Measurements from ENCODE around the gene POLR2E.

Gene POLR2E

GRCh38 chr19:1113986-1114483, 18.9 kb upstream of the POLR2E start:
- Histone ChIP-seq H4K8ac (ENCODE audit: low read depth, low read length) (peak overlapping the region; percentile 43), H3K9me3 (replicated peaks in 1 of 2; ENCODE audit: control insufficient read depth in 2 of 2, insufficient read depth in 1 of 2, low read depth in 1 of 2, low read length in 2 of 2) (no peaks in the 10 kb centered on the region), H3K27ac (replicated peaks; ENCODE audit: low read length) (peak overlapping the region; percentile 8), H3K9ac (ENCODE audit: low read depth, low read length, poor library complexity) (peak overlapping the region; percentile 77), H3K14ac (ENCODE audit: low read length) (peak overlapping the region; percentile 56), H2BK120ac (ENCODE audit: low read depth, low read length) (no peak overlapping the region), H3K27me3 (ENCODE audit: control insufficient read depth in 3 of 3, insufficient read depth in 3 of 3, low read depth in 1 of 3, low read length in 3 of 3) (no peaks in the 10 kb centered on the region), H3K36me3 (replicated peaks in 1 of 2; ENCODE audit: control insufficient read depth in 2 of 2, insufficient read depth in 2 of 2, low read length in 2 of 2) (peaks cover 9 to 67% of the 10 kb centered on the region in 2 donors), H2BK15ac (ENCODE audit: low read length) (peak overlapping the region; percentile 30), H3K4me1 (ENCODE audit: control insufficient read depth in 2 of 2, insufficient read depth in 1 of 2, low read depth in 1 of 2, low read length in 2 of 2) (peaks cover 4 to 8% of the 10 kb centered on the region in 2 donors), H3K4ac (ENCODE audit: low read length) (peak overlapping the region; percentile 53), H2BK5ac (ENCODE audit: low read length) (peak overlapping the region; percentile 77), H2AK5ac (ENCODE audit: low read depth, low read length) (no peak overlapping the region), H3K79me1 (ENCODE audit: low read depth, low read length) (peaks cover 5% of the 10 kb centered on the region), H3K4me2 (ENCODE audit: insufficient read depth, low read length, poor library complexity, severe bottlenecking) (no peak overlapping the region), H2BK12ac (ENCODE audit: low read length) (peak overlapping the region; percentile 99), H4K91ac (ENCODE audit: low read depth, low read length, poor library complexity) (peak overlapping the region; percentile 5), H2AFZ (ENCODE audit: low read length) (no peak overlapping the region), H3K18ac (ENCODE audit: low read length) (peak overlapping the region; percentile 80), H3K4me3 (ENCODE audit: low read length in 2 of 2) (no peak overlapping the region), H3K23ac (ENCODE audit: low read depth, low read length, poor library complexity) (peak overlapping the region; percentile 22)
- no CpG with 5 or more reads among the region's 25 CpGs for WGBS, 2 donors (ENCODE audit: extremely low coverage in 2 of 2, insufficient read length in 2 of 2, insufficient replicate concordance in 1 of 2)
- no peak for DNase-seq (ENCODE audit: low spot score)

DNA sequence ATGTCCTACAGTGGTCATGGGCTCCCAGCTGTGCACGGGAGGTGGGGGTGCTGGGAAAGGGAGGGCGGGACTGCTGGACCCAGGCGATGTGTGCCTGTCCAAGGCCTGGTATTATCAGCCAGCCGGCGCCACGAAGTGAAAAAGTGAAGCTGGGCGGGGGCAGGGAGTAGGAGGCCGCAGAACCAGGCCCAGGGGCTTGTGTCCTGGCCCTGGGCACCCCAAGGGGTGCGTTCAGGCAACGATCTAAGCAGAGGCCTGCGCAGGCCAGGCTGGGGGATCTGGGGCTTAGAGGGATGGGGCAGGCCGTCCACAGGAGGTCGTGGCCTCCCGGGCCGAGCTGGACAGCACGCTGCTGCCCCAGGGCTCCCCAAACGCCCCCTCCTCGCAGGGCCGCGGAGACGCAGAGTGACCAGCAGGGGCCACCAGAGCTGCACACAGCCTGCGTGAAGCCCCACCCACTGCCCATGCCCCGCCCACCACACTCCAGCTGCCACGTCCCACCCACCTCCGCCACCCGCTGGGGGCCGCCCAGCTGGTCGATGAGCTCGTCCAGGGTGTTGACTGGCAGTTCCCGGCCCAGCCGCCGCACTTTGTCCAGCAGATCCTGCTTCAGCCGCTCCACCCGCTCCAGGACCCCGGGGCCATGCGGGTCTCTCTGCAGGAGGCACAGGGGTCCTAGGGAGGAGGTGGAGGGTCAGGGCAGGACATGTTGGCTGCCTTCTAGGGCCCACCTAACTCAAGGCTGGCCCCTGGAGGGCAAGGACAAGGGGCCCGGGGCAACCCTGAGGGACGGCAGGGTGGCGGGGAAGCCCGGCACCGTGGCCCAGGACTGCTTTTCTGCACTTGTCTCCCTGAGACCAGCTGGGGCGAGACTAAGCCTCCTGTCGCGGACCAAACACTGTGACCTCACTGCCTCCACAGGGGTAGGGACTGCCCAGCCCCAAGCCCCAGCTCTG, 18.1 kb upstream of the POLR2E start:
- Histone ChIP-seq H4K8ac (ENCODE audit: low read depth, low read length) (no peak overlapping the region), H2BK15ac (ENCODE audit: low read length) (peak overlapping the region; percentile 87), H3K4me3 (ENCODE audit: low read length in 2 of 2) (no peak overlapping the region), H3K9me3 (replicated peaks in 1 of 2; ENCODE audit: control insufficient read depth in 2 of 2, insufficient read depth in 1 of 2, low read depth in 1 of 2, low read length in 2 of 2) (no peaks in the 10 kb centered on the region), H3K23ac (ENCODE audit: low read depth, low read length, poor library complexity) (peak overlapping the region; percentile 22), H3K18ac (ENCODE audit: low read length) (peak overlapping the region; percentile 65), H2BK12ac (ENCODE audit: low read length) (peak overlapping the region; percentile 88), H2BK5ac (ENCODE audit: low read length) (peak overlapping the region; percentile 87), H3K4me1 (ENCODE audit: control insufficient read depth in 2 of 2, insufficient read depth in 1 of 2, low read depth in 1 of 2, low read length in 2 of 2) (peaks cover 4 to 8% of the 10 kb centered on the region in 2 donors), H4K91ac (ENCODE audit: low read depth, low read length, poor library complexity) (peak overlapping the region; percentile 95), H3K4me2 (ENCODE audit: insufficient read depth, low read length, poor library complexity, severe bottlenecking) (peak overlapping the region; percentile 25), H3K14ac (ENCODE audit: low read length) (peak overlapping the region; percentile 75), H3K4ac (ENCODE audit: low read length) (no peak overlapping the region), H3K9ac (ENCODE audit: low read depth, low read length, poor library complexity) (peak overlapping the region; percentile 84), H2AK5ac (ENCODE audit: low read depth, low read length) (peak overlapping the region; percentile 100), H3K36me3 (replicated peaks in 1 of 2; ENCODE audit: control insufficient read depth in 2 of 2, insufficient read depth in 2 of 2, low read length in 2 of 2) (peaks cover 9 to 60% of the 10 kb centered on the region in 2 donors), H2AFZ (ENCODE audit: low read length) (no peak overlapping the region), H2BK120ac (ENCODE audit: low read depth, low read length) (peak overlapping the region; percentile 24), H3K79me1 (ENCODE audit: low read depth, low read length) (peaks cover 7% of the 10 kb centered on the region), H3K27ac (replicated peaks; ENCODE audit: low read length) (peak overlapping the region; percentile 51), H3K27me3 (ENCODE audit: control insufficient read depth in 3 of 3, insufficient read depth in 3 of 3, low read depth in 1 of 3, low read length in 3 of 3) (no peaks in the 10 kb centered on the region)
- peak; percentile 88 for DNase-seq (ENCODE audit: low spot score)
- no CpG with 5 or more reads among the region's 44 CpGs for WGBS, 2 donors (ENCODE audit: extremely low coverage in 2 of 2, insufficient read length in 2 of 2, insufficient replicate concordance in 1 of 2)

GRCh38 chr19:1112268-1113029, 17.3 kb upstream of the POLR2E start:
- Histone ChIP-seq H3K27me3 (ENCODE audit: control insufficient read depth in 3 of 3, insufficient read depth in 3 of 3, low read depth in 1 of 3, low read length in 3 of 3) (no peaks in the 10 kb centered on the region), H3K14ac (ENCODE audit: low read length) (peak overlapping the region; percentile 75), H3K4ac (ENCODE audit: low read length) (peak overlapping the region; percentile 84), H2BK120ac (ENCODE audit: low read depth, low read length) (peak overlapping the region; percentile 24), H2BK12ac (ENCODE audit: low read length) (peak overlapping the region; percentile 88), H2AFZ (ENCODE audit: low read length) (no peak overlapping the region), H3K4me2 (ENCODE audit: insufficient read depth, low read length, poor library complexity, severe bottlenecking) (no peak overlapping the region), H3K23ac (ENCODE audit: low read depth, low read length, poor library complexity) (peak overlapping the region; percentile 73), H2BK15ac (ENCODE audit: low read length) (peak overlapping the region; percentile 87), H2AK5ac (ENCODE audit: low read depth, low read length) (peak overlapping the region; percentile 100), H2BK5ac (ENCODE audit: low read length) (peak overlapping the region; percentile 87), H3K36me3 (replicated peaks in 1 of 2; ENCODE audit: control insufficient read depth in 2 of 2, insufficient read depth in 2 of 2, low read length in 2 of 2) (peaks cover 9 to 59% of the 10 kb centered on the region in 2 donors), H3K9me3 (replicated peaks in 1 of 2; ENCODE audit: control insufficient read depth in 2 of 2, insufficient read depth in 1 of 2, low read depth in 1 of 2, low read length in 2 of 2) (no peaks in the 10 kb centered on the region), H3K27ac (replicated peaks; ENCODE audit: low read length) (no peak overlapping the region), H3K4me1 (ENCODE audit: control insufficient read depth in 2 of 2, insufficient read depth in 1 of 2, low read depth in 1 of 2, low read length in 2 of 2) (peaks cover 4 to 8% of the 10 kb centered on the region in 2 donors), H3K4me3 (ENCODE audit: low read length in 2 of 2) (no peak overlapping the region), H3K79me1 (ENCODE audit: low read depth, low read length) (peaks cover 7% of the 10 kb centered on the region), H3K9ac (ENCODE audit: low read depth, low read length, poor library complexity) (peak overlapping the region; percentile 60), H4K8ac (ENCODE audit: low read depth, low read length) (no peak overlapping the region), H3K18ac (ENCODE audit: low read length) (peak overlapping the region; percentile 65), H4K91ac (ENCODE audit: low read depth, low read length, poor library complexity) (peak overlapping the region; percentile 95)
- DNase-seq (ENCODE audit: low spot score), result no peak
- no CpG with 5 or more reads among the region's 71 CpGs for WGBS, 2 donors (ENCODE audit: extremely low coverage in 2 of 2, insufficient read length in 2 of 2, insufficient replicate concordance in 1 of 2)
